GM19463 (cell line): ENCODE results near the gene CA12.
"Not testable (repeated sequence)": the region's sequence is repeated elsewhere in the genome, so short reads cannot be mapped to it uniquely, and the experiment has no call there.

ENCODE experiments used
- ATAC-seq: cut with Tn5 transposase; IDR thresholded peaks from one replicate; pipeline ENCODE4 v1.9.1; 2021; ENCODE audit warnings: mild to moderate bottlenecking, moderate library complexity; ENCODE audit not compliant: unreplicated experiment

The CA12 gene

GRCh38 chr15:63381301-63382204 lies at the start of gene CA12:
Gene CA12 (minus strand): TSS chr15:63381846. CDS start chr15:63381720, 126 bp downstream.
- ATAC-seq = no peak

- ATAC-seq = no peak
These were observed 49.3 kb upstream of the CA12 start for GRCh38 chr15:63430766-63431451.

GRCh38 chr15:63426552-63426951 lies 44.9 kb upstream of the CA12 start:
- no peak for ATAC-seq

- ATAC-seq = no peak
These were observed 43.9 kb upstream of the CA12 start for GRCh38 chr15:63425426-63425985.

GRCh38 chr15:63422891-63423590 lies 41.4 kb upstream of the CA12 start:
- ATAC-seq = no peak

GRCh38 chr15:63421433-63421832 lies 39.8 kb upstream of the CA12 start:
- ATAC-seq = no peak

- no peak for ATAC-seq
These were observed 38.7 kb upstream of the CA12 start for GRCh38 chr15:63420333-63420747.

GRCh38 chr15:63418811-63419210 lies 37.2 kb upstream of the CA12 start:
- no peak for ATAC-seq

- ATAC-seq = no peak
These were observed 36.1 kb upstream of the CA12 start for GRCh38 chr15:63417721-63418120.

GRCh38 chr15:63417274-63417673 lies 35.6 kb upstream of the CA12 start:
- ATAC-seq = not testable (repeated sequence)

GRCh38 chr15:63414474-63415120 lies 33.0 kb upstream of the CA12 start:
- ATAC-seq = no peak

- no peak for ATAC-seq
These were observed 30.9 kb upstream of the CA12 start for GRCh38 chr15:63412551-63412950.

GRCh38 chr15:63411866-63412265 lies 30.2 kb upstream of the CA12 start:
- ATAC-seq = no peak

- no peak for ATAC-seq
These were observed 27.5 kb upstream of the CA12 start for GRCh38 chr15:63409179-63409578.

GRCh38 chr15:63408524-63408923 lies 26.9 kb upstream of the CA12 start:
- ATAC-seq = no peak

- ATAC-seq = no peak
These were observed 26.0 kb upstream of the CA12 start for GRCh38 chr15:63407612-63408011.

- no peak for ATAC-seq
These were observed 24.2 kb upstream of the CA12 start for GRCh38 chr15:63405683-63406390.

GRCh38 chr15:63405159-63405558 lies 23.5 kb upstream of the CA12 start:
- no peak for ATAC-seq

GRCh38 chr15:63403254-63403945 lies 21.8 kb upstream of the CA12 start:
- no peak for ATAC-seq
